Measurements from ENCODE around the gene FILIP1L.

The FILIP1L gene

DNA sequence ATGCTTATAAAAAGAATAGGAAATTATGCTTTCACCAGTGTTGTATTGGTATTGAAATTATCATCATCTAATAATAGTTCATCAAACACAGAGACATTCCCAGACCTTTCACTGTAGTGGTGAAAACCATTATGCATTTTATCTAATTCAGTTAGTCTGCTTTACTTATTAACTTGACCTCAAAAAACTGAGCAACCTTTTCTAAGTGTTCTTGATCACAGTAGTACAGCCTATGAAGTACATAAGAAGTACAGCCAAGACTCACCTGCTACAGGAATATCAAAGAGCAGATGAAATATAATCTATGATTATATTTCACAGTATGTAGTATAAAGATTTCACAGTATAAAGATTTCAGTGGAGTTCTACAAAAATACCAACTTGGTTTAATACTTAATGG lies 75.2 kb downstream of the FILIP1L start:
- no peak for DNase-seq

DNA sequence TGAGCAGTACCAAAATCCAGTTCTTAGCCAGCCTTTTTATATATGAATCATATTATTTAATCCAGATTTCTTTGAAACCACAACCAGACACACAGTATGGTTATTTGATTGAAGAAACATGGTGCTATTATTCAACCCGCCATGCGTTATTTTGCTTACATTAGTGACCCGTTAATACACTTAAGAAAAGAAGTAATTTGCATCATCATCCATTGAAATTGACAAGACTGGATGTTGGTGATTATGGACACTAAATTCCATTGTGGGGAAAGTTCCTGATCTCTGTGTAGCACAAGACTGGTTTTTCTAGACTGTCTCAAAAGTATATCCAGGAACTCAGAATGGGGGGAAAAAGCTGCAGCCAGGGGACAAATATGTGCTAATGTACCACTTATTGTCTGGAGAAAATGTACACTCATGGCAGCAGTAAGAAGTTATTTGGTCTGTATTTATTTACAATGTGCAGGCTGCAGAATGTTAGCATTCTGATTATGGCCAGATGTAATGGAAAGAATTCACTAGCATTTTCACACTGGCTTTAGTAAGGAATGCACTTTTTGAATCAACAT lies 80.3 kb downstream of the FILIP1L start:
- DNase-seq: no peak

DNA sequence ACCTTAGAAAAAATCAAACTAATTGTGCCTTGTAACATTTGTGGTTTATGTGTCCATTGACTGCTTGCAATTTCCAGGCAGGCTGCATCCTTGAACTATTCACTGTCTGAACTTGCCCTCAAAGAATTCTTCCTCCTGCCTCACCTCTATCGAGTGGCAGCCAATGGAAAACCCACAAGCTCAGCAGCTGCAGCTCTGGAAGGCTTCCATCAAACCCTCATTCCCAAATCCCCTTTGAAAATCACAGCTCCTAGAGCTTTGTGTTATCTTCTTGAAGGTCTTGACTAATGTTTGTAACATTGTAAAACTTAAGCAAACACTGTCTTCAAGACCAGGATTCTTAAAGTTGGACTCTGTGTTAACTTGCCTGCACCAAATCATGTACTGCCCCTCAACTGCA lies 81.1 kb downstream of the FILIP1L start:
- DNase-seq: no peak

GRCh38 chr3:100032243-100032642 lies 82.1 kb downstream of the FILIP1L start:
- DNase-seq: no peak

DNA sequence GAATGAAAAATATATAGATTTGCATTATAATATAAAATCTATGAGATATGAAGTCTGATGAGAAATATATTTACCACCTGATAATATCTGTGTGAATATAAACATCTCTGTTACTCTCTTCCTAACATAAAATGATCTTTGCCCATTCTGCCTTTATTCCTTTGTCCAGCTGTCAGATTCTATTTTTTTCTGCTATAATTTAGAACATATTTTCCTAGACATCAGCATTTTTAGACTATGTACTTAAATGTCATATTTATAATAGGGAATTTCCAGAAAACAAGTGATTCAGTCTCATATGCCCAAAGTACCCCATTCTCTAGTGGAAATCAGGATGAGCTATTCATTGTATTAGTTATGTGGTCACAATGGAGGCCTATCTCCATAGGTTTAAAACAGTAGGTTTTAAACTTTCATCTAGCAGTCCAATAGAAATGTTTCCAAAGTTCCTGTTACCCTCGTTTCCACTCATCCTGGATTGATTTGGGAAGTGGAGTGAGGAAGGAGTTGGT lies 83.3 kb downstream of the FILIP1L start:
- DNase-seq: no peak

DNA sequence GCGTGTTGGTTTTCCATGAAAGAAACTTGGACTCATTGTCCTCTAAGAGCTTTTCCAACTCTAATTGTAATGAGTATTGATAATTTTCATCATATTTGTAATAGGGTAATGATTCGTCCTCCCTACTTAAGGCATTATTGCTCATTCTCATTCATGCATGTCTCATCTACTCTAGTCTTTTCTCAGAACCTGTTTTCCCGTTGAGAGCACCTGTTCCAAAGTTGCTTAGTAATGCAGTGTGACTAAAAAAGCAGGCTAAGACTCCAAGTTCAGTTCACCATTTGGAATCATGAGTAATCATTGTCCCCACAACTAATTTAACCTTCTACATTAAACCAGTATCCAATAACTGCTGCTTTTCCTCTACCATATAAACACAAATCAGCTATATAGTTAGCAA lies 84.0 kb downstream of the FILIP1L start:
- no peak for DNase-seq

GRCh38 chr3:100029689-100030088 lies 84.6 kb downstream of the FILIP1L start:
- no peak for DNase-seq

GRCh38 chr3:100029052-100029451 lies 85.2 kb downstream of the FILIP1L start:
- no peak for DNase-seq

GRCh38 chr3:100027321-100027720 lies 87.0 kb downstream of the FILIP1L start:
- DNase-seq: peak in 1 of 2 experiments; percentile 16

- no peak for DNase-seq
Measured at GRCh38 chr3:100024520-100025303, 89.6 kb downstream of the FILIP1L start.

DNA sequence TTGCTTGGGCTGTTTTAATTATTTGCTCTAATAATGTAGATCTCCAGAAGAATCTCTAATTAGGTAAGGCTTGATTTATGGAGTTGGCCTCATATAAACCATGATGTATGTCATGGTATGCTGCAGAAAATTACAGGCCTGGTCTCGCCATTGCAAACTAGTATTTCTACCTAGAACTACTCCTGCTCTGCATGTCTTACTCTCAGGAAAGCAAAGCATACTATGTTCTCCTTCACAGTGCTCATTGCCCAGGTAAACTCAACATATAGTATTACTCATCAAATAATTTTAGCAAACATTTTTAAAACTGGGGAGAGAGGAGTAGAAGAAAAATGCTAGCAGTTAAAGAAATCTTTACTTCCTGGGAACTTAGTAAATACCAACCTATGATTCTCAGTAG lies 90.7 kb downstream of the FILIP1L start:
- no peak for DNase-seq

DNA sequence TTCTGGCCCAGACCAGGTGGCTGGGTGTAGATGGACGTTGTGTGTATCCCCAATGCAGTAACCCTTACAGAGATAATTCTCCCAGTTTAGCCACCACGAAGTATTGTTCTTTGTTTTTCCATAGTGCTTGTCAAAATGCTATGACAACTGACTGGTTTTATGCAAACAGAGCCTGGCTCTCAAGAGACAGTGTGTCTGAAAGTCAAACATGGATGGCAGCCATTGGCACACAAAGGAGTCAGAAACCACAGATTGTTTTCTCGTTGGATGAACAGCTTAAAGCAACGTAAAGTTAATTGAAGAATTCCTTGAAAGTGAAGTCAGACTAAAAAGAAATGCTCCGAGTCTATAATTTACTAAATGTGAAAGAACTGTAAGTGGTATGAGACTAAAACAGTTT lies 91.2 kb downstream of the FILIP1L start:
- DNase-seq: no peak

- no peak for DNase-seq
Measured at GRCh38 chr3:100022506-100022905, 91.8 kb downstream of the FILIP1L start.

GRCh38 chr3:100020876-100021644 lies 93.2 kb downstream of the FILIP1L start:
- DNase-seq: no peak

GRCh38 chr3:100019719-100020118 lies 94.6 kb downstream of the FILIP1L start:
- no peak for DNase-seq

GRCh38 chr3:100018806-100019205 lies 95.5 kb downstream of the FILIP1L start:
- no peak for DNase-seq

DNA sequence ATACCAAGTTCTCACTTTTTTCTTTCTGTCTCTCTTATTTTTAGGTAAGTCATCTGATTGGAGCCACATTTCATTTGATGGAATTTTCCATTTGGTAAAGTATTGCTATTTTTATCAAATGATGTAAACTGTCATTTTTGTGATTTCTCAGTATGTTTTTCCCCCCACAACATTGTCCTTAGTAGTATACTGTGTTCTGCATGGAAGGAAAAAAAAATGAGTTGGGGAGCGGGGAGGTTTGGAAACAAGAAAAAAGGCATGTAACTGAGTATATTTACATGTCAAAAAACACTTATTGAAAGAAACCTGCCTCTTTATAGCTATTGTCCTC lies 104.2 kb downstream of the FILIP1L start:
- no peak for DNase-seq

- DNase-seq: no peak
Measured at GRCh38 chr3:100009276-100010086, 104.8 kb downstream of the FILIP1L start.

DNA sequence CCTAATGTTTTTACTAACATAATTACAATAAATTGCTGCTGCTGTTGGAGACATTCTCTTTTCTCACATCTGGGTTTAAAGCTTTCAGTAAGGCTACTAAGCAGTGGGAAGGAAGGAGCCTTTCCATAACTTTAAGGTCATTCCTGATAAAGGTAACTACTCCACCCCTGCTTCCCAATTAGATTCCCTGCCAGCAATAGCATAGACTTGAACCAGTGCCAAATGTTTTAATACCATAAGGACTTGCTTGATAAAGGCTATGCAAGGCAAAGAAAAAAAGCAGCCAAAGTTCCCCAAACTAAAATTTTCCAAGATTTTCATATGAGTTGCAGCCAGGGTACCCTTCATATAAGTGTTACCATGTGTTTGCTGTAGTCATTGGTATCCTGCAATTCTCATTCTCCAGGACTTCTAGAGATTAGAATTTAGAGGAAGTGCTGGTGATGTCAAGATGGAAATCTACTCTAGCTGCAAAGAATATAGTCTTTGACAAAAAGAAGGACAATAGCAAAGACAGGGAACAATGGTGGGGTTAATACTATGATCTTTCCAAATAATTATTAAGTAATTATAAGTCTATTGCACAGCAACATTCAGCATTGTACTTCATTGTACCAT lies 106.1 kb downstream of the FILIP1L start:
- no peak for DNase-seq

GRCh38 chr3:100007313-100007712 lies 107.0 kb downstream of the FILIP1L start:
- no peak for DNase-seq

GRCh38 chr3:100006570-100007271 lies 107.6 kb downstream of the FILIP1L start:
- no peak for DNase-seq

Data from Kasumi-1 (cell line).